Endothelial cell of umbilical vein (primary cell): ENCODE measurements around the gene RAD51B. TPM values are rescaled to one million over a fixed set of nuclear protein-coding genes. Genes with fewer than 3 reads are reported as not detected.

Experiments
- BruUV-seq: library from RNA; stranded (reverse); fragments of 400-500 nt; replicated peaks from 2 replicates; lab custom pipeline; 2021; lab: Mats Ljungman, UMichigan
- CTCF ChIA-PET: fragments of 300-600, 350-600 bp; sonication (Branson Sonifier 250); formaldehyde crosslinking; loops from one replicate; lab custom pipeline; 2021; ENCODE audit warnings: antibody characterized with exemption, inconsistent platforms; lab: Charles Lee
- POLR2A ChIA-PET: fragments of 300-600, 350-600 bp; sonication (Branson Sonifier 250); formaldehyde crosslinking; loops from one replicate; lab custom pipeline; 2021; ENCODE audit warnings: antibody characterized with exemption, inconsistent platforms; lab: Charles Lee
- DNase-seq: peaks from one replicate; pipeline ENCODE4 v3.0.0-alpha.2; 2011; ENCODE audit warnings: low read depth, low spot score
- FAIRE-seq: peaks from 2 replicates; lab custom pipeline; 2011; peaks lifted over from hg19 to GRCh38; lab: Jason Lieb, UNC
- H2AFZ ChIP-seq: 2 replicates; pipeline ENCODE4 v1.6.0; 2012; ENCODE audit warnings: low read depth, low read length, control low read depth, inconsistent platforms
- H3K27ac ChIP-seq: 2 replicates; pipeline ENCODE4 v1.5.1; 2011; ENCODE audit warnings: low read depth, mild to moderate bottlenecking, control low read depth, low read length, moderate library complexity; ENCODE audit not compliant: insufficient read depth
- H3K27me3 ChIP-seq, 2 experiments: 2 replicates each; pipeline versions ENCODE4 v1.6.0 to v1.6.1; 2011; ENCODE audit warnings: low read length in 2 of 2, mixed read lengths in 1 of 2; ENCODE audit not compliant: control insufficient read depth in 2 of 2, insufficient read depth in 2 of 2
- H3K36me3 ChIP-seq, 2 experiments: 2 replicates in 1 of 2; 3 replicates in 1 of 2; pipeline ENCODE4 v1.5.1; 2011; ENCODE audit warnings: low read length in 2 of 2, mild to moderate bottlenecking in 1 of 2, moderate library complexity in 1 of 2; ENCODE audit not compliant: control insufficient read depth in 2 of 2, insufficient read depth in 2 of 2; ENCODE audit errors: extremely low read depth in 1 of 2
- H3K4me1 ChIP-seq: 3 replicates; pipeline ENCODE4 v1.5.1; 2011; ENCODE audit warnings: mild to moderate bottlenecking, low read length; ENCODE audit not compliant: control insufficient read depth, insufficient read depth; ENCODE audit errors: extremely low read depth
- H3K4me2 ChIP-seq: 2 replicates; pipeline ENCODE4 v1.6.1; 2011; ENCODE audit warnings: low read length, control low read depth, mixed read lengths; ENCODE audit not compliant: insufficient read depth
- H3K4me3 ChIP-seq, 3 experiments: fragments of 200-600 bp in 1 of 3; sonication (generic), shearing (Covaris generic) in 1 of 3; replicated peaks in 1 of 3; 2 replicates each; pipeline ENCODE4 v1.5.1; 2011 to 2016; ENCODE audit warnings: control low read depth in 3 of 3, low read length in 3 of 3, mild to moderate bottlenecking in 2 of 3, inconsistent platforms in 1 of 3, low read depth in 1 of 3, moderate library complexity in 1 of 3; ENCODE audit not compliant: insufficient read depth in 1 of 3
- H3K79me2 ChIP-seq: 2 replicates; pipeline ENCODE4 v1.6.0; 2012; ENCODE audit warnings: low read length, inconsistent platforms; ENCODE audit not compliant: control insufficient read depth, insufficient read depth
- H3K9ac ChIP-seq: replicated peaks from 2 replicates; pipeline ENCODE3; 2011; ENCODE audit warnings: low read length, control low read depth; ENCODE audit not compliant: insufficient read depth; ENCODE audit errors: extremely low read depth
- H3K9me1 ChIP-seq: replicated peaks from 3 replicates; pipeline ENCODE4 v1.6.0; 2011; ENCODE audit warnings: mild to moderate bottlenecking, low read length; ENCODE audit not compliant: control insufficient read depth, insufficient read depth; ENCODE audit errors: extremely low read depth
- H3K9me3 ChIP-seq: replicated peaks from 2 replicates; pipeline ENCODE4 v1.5.1; 2012; ENCODE audit warnings: low read length, inconsistent platforms; ENCODE audit not compliant: control insufficient read depth, insufficient read depth
- H4K20me1 ChIP-seq: replicated peaks from 2 replicates; pipeline ENCODE3; 2011; ENCODE audit warnings: mild to moderate bottlenecking, low read length; ENCODE audit not compliant: control insufficient read depth, insufficient read depth; ENCODE audit errors: extremely low read depth
- EZH2 ChIP-seq: IDR thresholded peaks from 2 replicates; pipeline ENCODE4 v1.6.1; 2012; ENCODE audit warnings: borderline replicate concordance, low read depth, mild to moderate bottlenecking, moderate library complexity, low read length, inconsistent platforms; ENCODE audit not compliant: severe bottlenecking
- FOS ChIP-seq: IDR thresholded peaks from 2 replicates; pipeline ENCODE4 v1.6.1; 2011; ENCODE audit warnings: mild to moderate bottlenecking, low read length, moderate library complexity, borderline replicate concordance; ENCODE audit not compliant: insufficient read depth
- GATA2 ChIP-seq: IDR thresholded peaks from 2 replicates; pipeline ENCODE4 v1.7.0; 2011; ENCODE audit warnings: low read depth, mild to moderate bottlenecking, moderate library complexity, mixed read lengths, low read length; ENCODE audit not compliant: insufficient read length, insufficient read depth
- JUN ChIP-seq: IDR thresholded peaks from 2 replicates; pipeline ENCODE4 v1.6.1; 2011; ENCODE audit warnings: borderline replicate concordance, low read depth; ENCODE audit not compliant: insufficient read length, insufficient read depth
- MYC ChIP-seq: IDR thresholded peaks from one replicate; pipeline ENCODE4 v1.6.1; 2011; ENCODE audit warnings: mild to moderate bottlenecking, low read depth, low read length
- POLR2A ChIP-seq: IDR thresholded peaks from 2 replicates; pipeline ENCODE4 v1.6.1; 2012; ENCODE audit warnings: low read depth, mild to moderate bottlenecking, control low read depth, low read length
- POLR2AphosphoS5 ChIP-seq: IDR thresholded peaks from 2 replicates; pipeline ENCODE4 v1.6.1; 2012; ENCODE audit warnings: low read depth, mild to moderate bottlenecking, control low read depth, low read length, moderate library complexity; ENCODE audit not compliant: insufficient read depth
- dilution Hi-C: fragments of 300-500 bp; cut with MboI; formaldehyde crosslinking; loops from one replicate; pipeline ENCODE4 v1.15.0; 2019; ENCODE audit warnings: low sequenced_read_pairs; ENCODE audit not compliant: extremely low pct_ligation_motif_present
- intact Hi-C: fragments of 100-400 bp; cut with micrococcal nuclease; formaldehyde crosslinking; loops from one replicate; pipeline ENCODE4 v1.10.0; 2022
- polyA plus RNA-seq, 4 experiments: library from polyadenylated mRNA; depleted of rRNA in 3 of 4; stranded (reverse) in 3 of 4; unstranded in 1 of 4; fragments of >200 nt; gene quantifications; 2 replicates each; pipeline versions ENCODE4 v1.2.1 to v1.2.3, GENCODE V29; 2011 to 2012; ENCODE audit warnings: missing spikeins in 1 of 4
- total RNA-seq: library from RNA; stranded (reverse); gene quantifications from 2 replicates; pipeline ENCODE4 v1.2.3, GENCODE V29; 2021
- TF ChIP-seq, protein P1 (sequence below): IDR thresholded peaks from 2 replicates; pipeline ENCODE4 v1.6.1; 2011; ENCODE audit not compliant: insufficient read depth, insufficient read length
- TF ChIP-seq, protein P2 (sequence below), 2 donors: IDR thresholded peaks; 1 replicate in 1 of 2; 2 replicates in 1 of 2; pipeline ENCODE4 v1.5.1; 2011; ENCODE audit warnings: low read length in 2 of 2, mild to moderate bottlenecking in 2 of 2, moderate library complexity in 2 of 2, control low read depth in 1 of 2, inconsistent platforms in 1 of 2, low read depth in 1 of 2; ENCODE audit not compliant: insufficient read depth in 1 of 2; ENCODE audit errors: extremely low read depth in 1 of 2

RAD51B gene
- total and polyA plus RNA-seq, 2 donors (not counting 3 experiments of a cell fraction or from before 2014, with no cell fraction given) = 3.9 to 19.0 TPM

GRCh38 chr14:68663385-68664076, 844.0 kb downstream of the RAD51B start:
- no peak overlapping the region for H2AFZ ChIP-seq
- CTCF ChIA-PET = interaction anchor here (1.6 kb wide), 1 partner anchor 13 kb away, joined by 3 read pairs; no protein-coding TSS in a partner anchor
- DNase-seq (no peak), FAIRE-seq (no peak)
- dilution Hi-C loops = no loop called here
- H3K27me3 ChIP-seq = no peaks in the 10 kb centered on the region
- POLR2A ChIA-PET = no interaction called here
- no peaks in the 10 kb centered on the region for H3K9me1 ChIP-seq
- no TSS peak for BruUV-seq
- H3K79me2 ChIP-seq = no peaks in the 10 kb centered on the region
- no peaks in the 10 kb centered on the region for H3K36me3 ChIP-seq
- peaks cover 12% of the 10 kb centered on the region for H3K4me1 ChIP-seq
- no peak for TF ChIP-seq GATA2
- TF ChIP-seq, protein P1, sequence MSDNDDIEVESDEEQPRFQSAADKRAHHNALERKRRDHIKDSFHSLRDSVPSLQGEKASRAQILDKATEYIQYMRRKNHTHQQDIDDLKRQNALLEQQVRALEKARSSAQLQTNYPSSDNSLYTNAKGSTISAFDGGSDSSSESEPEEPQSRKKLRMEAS = no peak
- no peak for TF ChIP-seq JUN
- no peak for TF ChIP-seq FOS
- no peak for TF ChIP-seq POLR2A
- TF ChIP-seq POLR2AphosphoS5 = no peak
- TF ChIP-seq MYC = no peak
- TF ChIP-seq EZH2 = no peak
- TF ChIP-seq, protein P2, sequence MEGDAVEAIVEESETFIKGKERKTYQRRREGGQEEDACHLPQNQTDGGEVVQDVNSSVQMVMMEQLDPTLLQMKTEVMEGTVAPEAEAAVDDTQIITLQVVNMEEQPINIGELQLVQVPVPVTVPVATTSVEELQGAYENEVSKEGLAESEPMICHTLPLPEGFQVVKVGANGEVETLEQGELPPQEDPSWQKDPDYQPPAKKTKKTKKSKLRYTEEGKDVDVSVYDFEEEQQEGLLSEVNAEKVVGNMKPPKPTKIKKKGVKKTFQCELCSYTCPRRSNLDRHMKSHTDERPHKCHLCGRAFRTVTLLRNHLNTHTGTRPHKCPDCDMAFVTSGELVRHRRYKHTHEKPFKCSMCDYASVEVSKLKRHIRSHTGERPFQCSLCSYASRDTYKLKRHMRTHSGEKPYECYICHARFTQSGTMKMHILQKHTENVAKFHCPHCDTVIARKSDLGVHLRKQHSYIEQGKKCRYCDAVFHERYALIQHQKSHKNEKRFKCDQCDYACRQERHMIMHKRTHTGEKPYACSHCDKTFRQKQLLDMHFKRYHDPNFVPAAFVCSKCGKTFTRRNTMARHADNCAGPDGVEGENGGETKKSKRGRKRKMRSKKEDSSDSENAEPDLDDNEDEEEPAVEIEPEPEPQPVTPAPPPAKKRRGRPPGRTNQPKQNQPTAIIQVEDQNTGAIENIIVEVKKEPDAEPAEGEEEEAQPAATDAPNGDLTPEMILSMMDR (IDR thresholded peaks at IDR 0.05; ENCODE audit: extremely low read depth in 1 of 2, insufficient read depth in 1 of 2, low read depth in 1 of 2, low read length in 2 of 2) = no peak
- no peak overlapping the region for H3K9ac ChIP-seq
- H3K9me3 ChIP-seq = no peaks in the 10 kb centered on the region
- no peaks in the 10 kb centered on the region for H4K20me1 ChIP-seq
- no peak overlapping the region for H3K27ac ChIP-seq
- H3K4me3 ChIP-seq = no peak overlapping the region
- no peak overlapping the region for H3K4me2 ChIP-seq
- intact Hi-C loops = no loop called here
